22Rv1 (cell line): ENCODE data around the gene GPR132.

Experiments used
- H3K27ac ChIP-seq: fragments of 450-650 bp; 2 replicates; pipeline ENCODE4 v1.5.1; 2017
- ZFX ChIP-seq: fragments of 450-650 bp; IDR thresholded peaks from 2 replicates; pipeline ENCODE4 v1.6.1; 2017; ENCODE audit warnings: antibody characterized with exemption, borderline replicate concordance
- TF ChIP-seq, protein P1 (sequence below): fragments of 450-650 bp; IDR thresholded peaks from 2 replicates; pipeline ENCODE4 v1.5.1; 2017; ENCODE audit warnings: mild to moderate bottlenecking

Gene GPR132

DNA sequence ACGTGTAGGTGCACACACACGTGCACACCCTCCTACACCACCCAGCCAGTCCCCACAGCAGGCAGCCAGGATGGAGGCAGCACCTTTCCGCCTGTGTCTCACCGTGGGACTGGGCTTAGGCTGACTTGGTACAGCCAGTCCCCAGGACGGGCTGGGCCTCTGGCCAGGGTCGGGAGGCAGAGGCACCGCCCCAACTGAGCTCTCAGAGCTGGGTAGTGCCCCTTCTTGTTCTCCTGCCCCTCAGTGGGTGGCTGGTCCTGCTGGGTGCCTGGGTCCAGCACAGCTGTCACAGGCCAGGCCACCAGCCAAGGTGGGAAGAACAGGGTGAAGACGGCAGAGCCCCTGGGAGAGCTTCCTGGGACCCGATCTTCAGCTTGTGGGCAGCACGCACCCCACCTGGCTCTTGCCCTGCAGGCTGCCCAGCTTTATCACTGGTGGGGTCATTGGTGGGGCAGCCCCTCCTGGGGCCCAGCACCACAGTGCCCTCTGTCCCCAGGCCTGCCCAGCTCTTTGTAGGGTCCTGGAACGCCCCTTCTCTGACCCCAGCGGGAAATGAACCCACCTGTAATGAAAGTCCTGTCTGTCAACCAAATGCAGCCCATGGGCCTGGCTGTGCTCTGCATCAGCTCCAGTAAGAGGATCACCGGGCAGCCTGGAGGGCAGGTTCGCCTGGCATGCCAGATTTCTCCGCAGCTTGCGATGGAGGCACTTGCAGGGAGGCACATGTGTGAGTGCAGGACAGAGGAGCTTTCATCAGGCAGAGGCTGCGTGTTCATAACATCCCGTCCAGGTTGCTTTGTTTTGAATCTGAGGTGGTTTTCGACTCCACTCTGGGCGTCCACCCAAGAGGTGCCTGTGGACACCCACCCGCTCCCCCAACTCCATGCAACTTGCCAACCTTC lies 59.0 kb downstream of the GPR132 start:
- no peak overlapping the region for H3K27ac ChIP-seq
- TF ChIP-seq ZFX, result no peak
- TF ChIP-seq, protein P1, sequence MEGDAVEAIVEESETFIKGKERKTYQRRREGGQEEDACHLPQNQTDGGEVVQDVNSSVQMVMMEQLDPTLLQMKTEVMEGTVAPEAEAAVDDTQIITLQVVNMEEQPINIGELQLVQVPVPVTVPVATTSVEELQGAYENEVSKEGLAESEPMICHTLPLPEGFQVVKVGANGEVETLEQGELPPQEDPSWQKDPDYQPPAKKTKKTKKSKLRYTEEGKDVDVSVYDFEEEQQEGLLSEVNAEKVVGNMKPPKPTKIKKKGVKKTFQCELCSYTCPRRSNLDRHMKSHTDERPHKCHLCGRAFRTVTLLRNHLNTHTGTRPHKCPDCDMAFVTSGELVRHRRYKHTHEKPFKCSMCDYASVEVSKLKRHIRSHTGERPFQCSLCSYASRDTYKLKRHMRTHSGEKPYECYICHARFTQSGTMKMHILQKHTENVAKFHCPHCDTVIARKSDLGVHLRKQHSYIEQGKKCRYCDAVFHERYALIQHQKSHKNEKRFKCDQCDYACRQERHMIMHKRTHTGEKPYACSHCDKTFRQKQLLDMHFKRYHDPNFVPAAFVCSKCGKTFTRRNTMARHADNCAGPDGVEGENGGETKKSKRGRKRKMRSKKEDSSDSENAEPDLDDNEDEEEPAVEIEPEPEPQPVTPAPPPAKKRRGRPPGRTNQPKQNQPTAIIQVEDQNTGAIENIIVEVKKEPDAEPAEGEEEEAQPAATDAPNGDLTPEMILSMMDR, result no peak

DNA sequence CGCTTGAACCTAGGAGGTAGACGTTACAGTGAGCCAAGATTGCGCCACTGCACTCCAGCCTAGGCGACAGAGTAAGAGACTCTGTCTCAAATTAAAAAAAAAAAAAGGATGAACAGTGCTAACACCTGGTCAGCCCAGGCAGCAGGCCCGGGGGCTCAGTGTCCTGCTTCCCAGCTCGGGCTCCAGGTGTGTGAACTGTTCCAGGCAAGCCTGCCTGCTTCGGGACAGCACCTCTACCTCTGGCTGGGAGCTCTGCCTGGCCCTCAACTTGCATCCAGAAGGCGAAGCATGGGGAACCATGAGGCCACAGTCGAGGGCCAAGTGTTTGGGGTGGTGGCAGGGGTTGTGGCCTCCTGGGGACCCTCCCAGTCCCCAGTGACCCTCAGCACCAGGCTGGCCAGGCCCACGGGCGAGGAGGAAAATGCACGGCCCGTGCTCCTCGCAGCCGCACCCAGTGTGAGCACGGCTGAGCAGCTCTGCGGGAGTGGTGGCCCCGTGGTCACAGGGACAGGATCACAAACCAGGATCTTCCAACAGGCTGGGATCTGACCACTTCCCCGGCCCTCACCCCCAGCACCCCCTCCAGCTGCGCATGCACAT lies 59.8 kb downstream of the GPR132 start:
- no peak overlapping the region for H3K27ac ChIP-seq
- TF ChIP-seq ZFX, result no peak
- TF ChIP-seq, protein P1, result no peak
